Cardiac muscle cell (in vitro differentiated cells and primary cell): Measurements from ENCODE around the gene IL15RA. TPM values are rescaled to one million over a fixed set of nuclear protein-coding genes. Genes with fewer than 3 reads are reported as not detected.
A peak's percentile ranks its signal among the peaks of the same experiment; 100 is the strongest.

Source experiments
- DNase-seq, 2 donors: peaks; one replicate each; pipeline versions ENCODE4 v3.0.0 to v3.0.0-alpha.2; 2010 to 2017; ENCODE audit warnings: low read depth in 1 of 2, low spot score in 1 of 2
- H3K27ac ChIP-seq: fragments of 200-600 bp; sonication (generic); 2 replicates; pipeline ENCODE4 v1.5.1; 2016
- H3K27me3 ChIP-seq: fragments of 200-600 bp; sonication (generic); 2 replicates; pipeline ENCODE4 v1.6.0; 2016; ENCODE audit warnings: control low read depth
- H3K36me3 ChIP-seq: fragments of 200-600 bp; sonication (generic); 2 replicates; pipeline ENCODE4 v1.5.1; 2016; ENCODE audit warnings: control low read depth
- H3K4me1 ChIP-seq: fragments of 200-600 bp; sonication (generic); 2 replicates; pipeline ENCODE4 v1.8.1; 2017; ENCODE audit warnings: low read depth, mild to moderate bottlenecking, mixed run types
- H3K4me3 ChIP-seq: fragments of 200-600 bp; sonication (generic); 2 replicates; pipeline ENCODE4 v1.5.1; 2016; ENCODE audit warnings: mild to moderate bottlenecking
- H3K9me3 ChIP-seq: fragments of 200-600 bp; sonication (generic); 2 replicates; pipeline ENCODE4 v1.5.1; 2017; ENCODE audit warnings: low read depth, mild to moderate bottlenecking, control low read depth
- polyA plus RNA-seq: library from polyadenylated mRNA; unstranded; fragments of >200 nt; fragmentation: Nextera tagmentation; extraction: Ambion mirVana; gene quantifications from 2 replicates; pipeline ENCODE4 v1.2.1, GENCODE V29; 2016
- total RNA-seq: library from RNA; depleted of rRNA; stranded (reverse); fragments of >200 nt; gene quantifications from 2 replicates; pipeline ENCODE4 v1.2.3, GENCODE V29; 2016
- TF ChIP-seq, protein P1 (sequence below): IDR thresholded peaks from 2 replicates; pipeline ENCODE4 v1.5.1; 2012; ENCODE audit warnings: low read depth, mild to moderate bottlenecking, low read length

The IL15RA gene
- total and polyA plus RNA-seq, 2 experiments from 2014 or later: 0.27 to 1.4 TPM

DNA sequence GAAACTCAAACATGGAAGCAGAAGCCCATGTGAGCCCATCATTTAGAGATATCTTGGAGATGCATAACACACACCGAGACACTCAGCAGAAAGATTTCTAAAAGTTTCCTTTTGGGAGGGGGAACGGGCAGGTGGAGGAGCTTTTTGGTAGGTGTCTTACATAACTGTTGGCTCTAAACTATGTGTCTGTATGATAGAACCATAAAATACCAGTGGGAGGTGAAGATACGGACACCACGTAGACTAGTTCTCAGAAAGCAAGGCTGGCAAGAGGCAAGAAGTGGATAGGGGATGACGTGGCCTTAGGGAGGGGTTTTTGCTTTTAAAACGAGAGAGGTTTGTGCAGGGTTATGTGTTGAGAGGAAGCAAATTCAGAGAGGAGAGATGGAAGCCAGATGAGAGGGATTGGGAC is 36.5 kb downstream of the IL15RA start:
- H3K4me3 ChIP-seq: no peak overlapping the region
- H3K27ac ChIP-seq: no peak overlapping the region
- TF ChIP-seq, protein P1, sequence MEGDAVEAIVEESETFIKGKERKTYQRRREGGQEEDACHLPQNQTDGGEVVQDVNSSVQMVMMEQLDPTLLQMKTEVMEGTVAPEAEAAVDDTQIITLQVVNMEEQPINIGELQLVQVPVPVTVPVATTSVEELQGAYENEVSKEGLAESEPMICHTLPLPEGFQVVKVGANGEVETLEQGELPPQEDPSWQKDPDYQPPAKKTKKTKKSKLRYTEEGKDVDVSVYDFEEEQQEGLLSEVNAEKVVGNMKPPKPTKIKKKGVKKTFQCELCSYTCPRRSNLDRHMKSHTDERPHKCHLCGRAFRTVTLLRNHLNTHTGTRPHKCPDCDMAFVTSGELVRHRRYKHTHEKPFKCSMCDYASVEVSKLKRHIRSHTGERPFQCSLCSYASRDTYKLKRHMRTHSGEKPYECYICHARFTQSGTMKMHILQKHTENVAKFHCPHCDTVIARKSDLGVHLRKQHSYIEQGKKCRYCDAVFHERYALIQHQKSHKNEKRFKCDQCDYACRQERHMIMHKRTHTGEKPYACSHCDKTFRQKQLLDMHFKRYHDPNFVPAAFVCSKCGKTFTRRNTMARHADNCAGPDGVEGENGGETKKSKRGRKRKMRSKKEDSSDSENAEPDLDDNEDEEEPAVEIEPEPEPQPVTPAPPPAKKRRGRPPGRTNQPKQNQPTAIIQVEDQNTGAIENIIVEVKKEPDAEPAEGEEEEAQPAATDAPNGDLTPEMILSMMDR: no peak
- no peaks in the 10 kb centered on the region for H3K27me3 ChIP-seq
- H3K36me3 ChIP-seq: peaks cover 26% of the 10 kb centered on the region
- no peaks in the 10 kb centered on the region for H3K4me1 ChIP-seq
- H3K9me3 ChIP-seq: no peaks in the 10 kb centered on the region
- no peak for DNase-seq

DNA sequence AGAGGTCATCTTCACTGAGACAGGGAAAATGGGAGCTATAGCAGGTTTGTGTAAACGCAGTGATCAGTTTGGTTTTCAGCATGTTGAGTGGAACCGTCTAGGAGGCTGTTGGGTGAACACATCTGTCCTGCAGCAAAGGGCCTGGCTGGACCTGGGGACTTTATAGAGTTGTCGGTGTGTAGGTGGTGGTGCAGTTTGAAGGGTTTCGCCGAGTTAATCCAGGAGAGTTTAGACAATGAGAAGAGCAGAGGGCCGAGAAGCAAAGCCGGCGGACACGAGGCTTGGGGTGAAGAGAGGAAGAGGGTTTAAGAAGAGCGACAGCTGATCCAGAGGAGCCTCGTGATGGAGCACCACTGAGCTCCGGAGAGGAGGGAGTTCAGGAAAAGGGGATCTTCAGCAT is 39.1 kb downstream of the IL15RA start:
- Histone ChIP-seq H3K9me3 (no peaks in the 10 kb centered on the region), H3K4me3 (no peak overlapping the region), H3K4me1 (peaks cover 5% of the 10 kb centered on the region), H3K36me3 (peaks cover 34% of the 10 kb centered on the region), H3K27ac (peak overlapping the region; percentile 51), H3K27me3 (no peaks in the 10 kb centered on the region)
- TF ChIP-seq, protein P1: no peak
- no peak for DNase-seq

DNA sequence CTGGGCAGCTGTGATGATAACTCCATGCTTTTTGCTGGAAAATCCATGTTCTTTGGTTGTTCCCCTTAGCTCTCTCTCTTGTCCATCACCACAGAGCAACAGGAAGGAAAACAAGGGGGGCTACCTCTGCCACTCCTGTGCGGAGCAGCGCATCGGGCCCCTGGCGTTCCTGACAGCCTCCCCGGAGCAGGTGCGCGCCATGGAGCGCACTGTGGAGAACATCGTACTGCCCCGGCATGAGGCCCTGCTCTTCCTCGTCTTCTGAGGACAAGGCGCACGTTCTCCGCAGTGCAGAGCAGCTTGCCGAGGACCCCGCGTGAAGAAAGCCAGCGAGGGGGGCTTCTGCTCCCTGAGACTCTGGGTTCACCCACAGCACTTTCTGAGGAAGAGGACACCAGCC is 40.3 kb downstream of the IL15RA start:
- Histone ChIP-seq H3K27ac (peak overlapping the region; percentile 49), H3K4me1 (peaks cover 5% of the 10 kb centered on the region), H3K36me3 (peaks cover 40% of the 10 kb centered on the region), H3K4me3 (no peak overlapping the region), H3K27me3 (no peaks in the 10 kb centered on the region), H3K9me3 (no peaks in the 10 kb centered on the region)
- DNase-seq: no peak
- TF ChIP-seq, protein P1: no peak

DNA sequence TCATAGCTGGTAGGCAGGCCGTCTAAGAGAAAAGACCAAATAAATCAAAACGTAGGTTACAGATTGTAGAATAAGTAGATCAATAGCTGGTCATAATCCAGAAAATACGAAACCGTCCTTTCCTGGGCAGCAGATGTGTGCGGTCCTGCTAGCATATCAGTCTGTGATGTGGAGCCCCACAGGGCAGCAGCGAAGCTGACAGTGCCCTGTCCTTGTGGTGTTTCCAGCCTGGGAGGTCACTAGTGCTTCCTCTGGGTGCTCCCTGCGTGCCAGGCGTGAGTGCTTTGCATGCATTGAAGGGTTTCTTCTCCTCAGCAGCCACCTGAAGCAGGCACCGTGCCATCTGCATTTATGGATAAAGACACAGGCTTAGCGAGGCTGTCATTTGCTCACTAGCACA is 41.7 kb downstream of the IL15RA start:
- TF ChIP-seq, protein P1: no peak
- no peak for DNase-seq
- Histone ChIP-seq H3K27ac (peak overlapping the region; percentile 49), H3K9me3 (no peaks in the 10 kb centered on the region), H3K4me1 (peaks cover 5% of the 10 kb centered on the region), H3K4me3 (no peak overlapping the region), H3K27me3 (no peaks in the 10 kb centered on the region), H3K36me3 (peaks cover 54% of the 10 kb centered on the region)

DNA sequence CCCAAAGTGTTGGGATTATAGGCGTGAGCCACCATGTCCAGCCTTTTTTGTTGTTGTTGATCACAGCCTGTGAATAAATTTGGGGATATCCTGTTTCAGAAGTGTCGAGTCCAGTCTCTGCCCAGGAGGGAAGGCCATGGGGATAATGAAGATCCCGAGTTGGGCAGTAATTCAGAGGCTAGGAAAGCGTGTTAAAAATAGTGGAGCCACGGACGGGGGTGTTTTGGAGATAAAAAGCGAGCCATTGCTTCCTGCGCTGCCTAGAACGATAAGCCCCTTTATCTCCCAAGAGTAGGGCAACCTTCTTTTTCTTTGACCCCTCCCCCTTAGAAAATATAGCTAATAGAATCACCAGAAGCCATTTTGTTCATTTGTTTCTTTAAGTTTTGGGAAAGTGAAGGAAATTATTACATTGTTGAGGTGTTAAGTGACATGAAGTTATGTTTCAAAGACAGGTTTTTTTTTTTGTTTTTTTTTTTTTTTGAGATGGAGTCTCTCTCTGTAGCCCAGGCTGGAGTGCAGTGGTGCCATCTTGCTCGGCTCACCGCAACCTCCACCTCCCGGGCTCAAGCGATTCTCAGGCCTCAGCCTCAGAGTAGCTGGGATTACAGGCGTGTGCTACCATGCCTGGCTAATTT is 43.3 kb downstream of the IL15RA start:
- Histone ChIP-seq H3K27ac (peak overlapping the region; percentile 43), H3K9me3 (no peaks in the 10 kb centered on the region), H3K36me3 (peaks cover 70% of the 10 kb centered on the region), H3K27me3 (no peaks in the 10 kb centered on the region), H3K4me3 (no peak overlapping the region), H3K4me1 (peaks cover 5% of the 10 kb centered on the region)
- DNase-seq: no peak
- TF ChIP-seq, protein P1: no peak

DNA sequence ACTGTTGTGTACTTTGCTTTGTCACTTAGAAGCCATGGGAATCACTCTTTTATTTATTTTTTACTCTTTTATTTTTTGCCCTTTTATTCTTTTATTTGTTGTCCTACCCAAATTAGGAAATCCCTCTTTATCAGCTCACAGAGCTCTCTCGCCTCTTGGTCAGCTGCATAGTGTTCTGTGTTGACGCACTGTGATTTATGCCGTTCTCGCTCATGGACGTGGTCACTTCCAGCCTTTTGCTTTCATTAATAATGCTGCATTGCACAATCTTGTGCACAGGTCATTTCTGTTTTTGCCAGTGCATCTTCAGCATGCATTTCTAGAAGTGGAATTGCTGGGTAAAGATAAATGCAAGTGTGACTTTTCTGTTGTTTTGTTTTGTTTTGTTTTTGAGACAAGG is 45.0 kb downstream of the IL15RA start:
- TF ChIP-seq, protein P1: no peak
- DNase-seq: peak in 1 of 2 donors; percentile 46
- Histone ChIP-seq H3K27ac (no peak overlapping the region), H3K36me3 (peaks cover 69% of the 10 kb centered on the region), H3K4me3 (no peak overlapping the region), H3K4me1 (peaks cover 5% of the 10 kb centered on the region), H3K27me3 (no peaks in the 10 kb centered on the region), H3K9me3 (no peaks in the 10 kb centered on the region)
